ENCODE data around the gene CNTD1.

Gene CNTD1

DNA sequence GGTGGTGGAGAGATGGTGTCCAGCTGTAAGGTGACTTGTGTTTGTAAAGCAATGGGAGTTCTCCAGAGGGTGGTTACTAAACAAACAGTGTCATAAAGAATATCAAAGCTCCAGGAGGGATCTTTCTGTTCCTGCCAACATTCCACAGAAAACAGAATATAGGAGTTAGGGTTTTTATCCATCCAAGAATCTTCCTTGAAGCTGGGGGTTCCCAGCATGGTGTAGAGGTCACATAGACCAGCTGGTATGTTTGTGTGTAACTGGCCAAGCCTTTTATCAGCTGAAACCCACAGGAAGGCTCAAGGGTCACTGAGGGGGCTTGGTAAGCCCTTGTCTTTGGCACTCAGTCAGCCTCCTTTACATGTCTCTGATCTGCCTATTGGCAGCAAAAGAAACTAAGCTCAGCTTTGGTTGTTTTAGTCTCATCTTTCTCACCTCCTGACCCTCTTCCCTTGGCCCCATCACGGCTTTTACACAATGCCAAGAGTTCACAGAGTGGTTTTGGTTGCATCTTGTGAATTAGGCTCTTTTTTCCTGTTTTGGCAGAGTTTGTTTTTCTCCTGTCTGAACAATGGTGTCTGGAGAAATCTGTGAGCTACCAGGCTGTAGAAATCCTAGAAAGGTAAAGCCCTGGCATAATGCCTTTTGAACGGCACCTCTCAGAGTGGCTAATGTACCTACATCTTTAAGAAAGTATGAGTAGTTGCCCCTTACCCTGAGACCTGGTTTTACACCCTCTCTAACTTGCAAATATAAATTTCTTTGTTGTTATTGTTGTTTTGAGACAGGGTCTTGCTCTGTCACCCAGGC is 4.6 kb downstream of the CNTD1 start:
- Histone ChIP-seq H3K27ac (ENCODE audit: low read depth, low read length) (no peak overlapping the region), H3K9ac (ENCODE audit: low read length in 5 of 5) (no peak overlapping the region), H3K27me3 (ENCODE audit: control insufficient read depth in 5 of 5, insufficient read depth in 4 of 5, low read length in 5 of 5) (no peaks in the 10 kb centered on the region)

DNA sequence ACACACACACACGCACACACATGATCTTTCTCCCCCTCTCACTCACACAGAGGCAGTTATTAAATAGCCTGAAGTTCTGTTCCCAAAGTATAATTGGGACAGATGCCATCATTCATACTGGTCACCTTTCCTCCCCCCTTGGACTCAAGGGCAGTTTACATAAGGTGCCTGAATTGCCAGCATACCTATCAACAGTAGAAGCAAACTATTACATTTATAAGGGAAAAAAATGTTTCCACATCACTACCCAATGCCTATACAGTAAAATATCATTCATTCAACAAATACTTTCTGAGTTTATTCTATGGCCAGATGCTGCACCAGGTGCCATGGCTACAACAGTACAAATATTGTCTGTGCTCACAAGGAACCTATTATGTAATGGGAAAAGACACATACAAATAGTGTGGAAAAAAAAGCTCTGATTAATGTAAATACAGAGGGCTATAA is 6.3 kb downstream of the CNTD1 start:
- Histone ChIP-seq H3K4me1 (ENCODE audit: control insufficient read depth in 5 of 5, insufficient read depth in 5 of 5, low read length in 5 of 5) (no peaks in the 10 kb centered on the region), H3K9ac (ENCODE audit: low read length in 5 of 5) (no peak overlapping the region), H3K4me3 (ENCODE audit: low read depth in 1 of 5, low read length in 5 of 5) (no peak overlapping the region), H3K27ac (ENCODE audit: low read depth, low read length) (no peak overlapping the region), H3K9me3 (ENCODE audit: control insufficient read depth in 5 of 5, low read length in 5 of 5) (no peaks in the 10 kb centered on the region), H3K27me3 (ENCODE audit: control insufficient read depth in 5 of 5, insufficient read depth in 4 of 5, low read length in 5 of 5) (no peaks in the 10 kb centered on the region), H3K36me3 (ENCODE audit: control insufficient read depth in 5 of 5, insufficient read depth in 5 of 5, low read length in 5 of 5) (peaks cover under 1 to 4% (median 1%) of the 10 kb centered on the region in 5 donors)

More for the DNA sequence above, 4.6 kb downstream of the CNTD1 start:
- H3K9me3 ChIP-seq (ENCODE audit: control insufficient read depth in 5 of 5, low read length in 5 of 5) = no peaks in the 10 kb centered on the region
- no peak overlapping the region for H3K4me3 ChIP-seq (ENCODE audit: low read depth in 1 of 5, low read length in 5 of 5)
- H3K4me1 ChIP-seq (ENCODE audit: control insufficient read depth in 5 of 5, insufficient read depth in 5 of 5, low read length in 5 of 5) = peaks cover 2 to 7% (median 5%) of the 10 kb centered on the region in 5 donors
- no peaks in the 10 kb centered on the region for H3K36me3 ChIP-seq (ENCODE audit: control insufficient read depth in 5 of 5, insufficient read depth in 5 of 5, low read length in 5 of 5)

DNA sequence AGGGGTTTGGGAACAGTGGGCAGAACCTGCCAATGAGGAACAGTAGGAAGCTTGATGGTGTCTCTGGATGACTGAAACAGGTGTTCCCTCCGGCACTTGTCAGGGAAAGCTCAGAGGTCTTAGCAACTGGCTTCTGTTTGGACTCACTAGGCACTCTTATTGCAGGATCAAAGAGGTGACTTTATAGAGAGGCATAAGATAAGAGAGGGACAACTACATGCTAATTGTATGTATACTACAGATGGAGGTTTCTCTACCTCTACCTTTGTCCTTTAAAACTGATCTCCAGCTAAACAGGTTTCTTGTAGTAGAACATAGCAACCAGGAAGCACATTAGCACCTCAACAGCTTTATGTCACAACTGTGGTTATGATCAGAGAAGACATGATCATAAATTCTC is 7.6 kb downstream of the CNTD1 start:
- H3K36me3 ChIP-seq (ENCODE audit: control insufficient read depth in 5 of 5, insufficient read depth in 5 of 5, low read length in 5 of 5) = peaks cover 10 to 17% (median 13%) of the 10 kb centered on the region in 5 donors
- no peak overlapping the region for H3K9ac ChIP-seq (ENCODE audit: low read length in 5 of 5)
- H3K4me1 ChIP-seq (ENCODE audit: control insufficient read depth in 5 of 5, insufficient read depth in 5 of 5, low read length in 5 of 5) = no peaks in the 10 kb centered on the region
- H3K4me3 ChIP-seq (ENCODE audit: low read depth in 1 of 5, low read length in 5 of 5) = no peak overlapping the region
- H3K27ac ChIP-seq (ENCODE audit: low read depth, low read length) = no peak overlapping the region
- no peaks in the 10 kb centered on the region for H3K27me3 ChIP-seq (ENCODE audit: control insufficient read depth in 5 of 5, insufficient read depth in 4 of 5, low read length in 5 of 5)
- H3K9me3 ChIP-seq (ENCODE audit: control insufficient read depth in 5 of 5, low read length in 5 of 5) = no peaks in the 10 kb centered on the region

DNA sequence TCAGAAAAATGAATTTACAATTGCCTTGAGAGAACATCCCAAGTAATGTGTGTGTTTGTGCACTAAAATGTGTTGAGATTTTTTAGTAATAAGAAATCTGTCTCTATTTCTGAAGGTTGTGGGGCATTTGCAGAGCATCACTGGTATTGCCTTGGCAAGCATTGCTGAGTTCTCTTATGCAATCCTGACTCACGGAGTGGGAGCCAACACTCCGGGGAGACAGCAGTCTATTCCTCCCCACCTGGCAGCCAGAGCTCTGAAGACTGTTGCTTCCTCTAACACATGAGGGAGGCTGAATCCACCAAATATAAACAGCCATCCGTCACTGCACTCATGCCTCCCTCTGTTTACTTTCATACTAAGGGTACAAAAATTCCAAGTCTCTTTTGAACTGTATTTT is 10.6 kb downstream of the CNTD1 start:
- peak overlapping the region; percentile 52 for H3K27ac ChIP-seq (ENCODE audit: low read depth, low read length)

DNA sequence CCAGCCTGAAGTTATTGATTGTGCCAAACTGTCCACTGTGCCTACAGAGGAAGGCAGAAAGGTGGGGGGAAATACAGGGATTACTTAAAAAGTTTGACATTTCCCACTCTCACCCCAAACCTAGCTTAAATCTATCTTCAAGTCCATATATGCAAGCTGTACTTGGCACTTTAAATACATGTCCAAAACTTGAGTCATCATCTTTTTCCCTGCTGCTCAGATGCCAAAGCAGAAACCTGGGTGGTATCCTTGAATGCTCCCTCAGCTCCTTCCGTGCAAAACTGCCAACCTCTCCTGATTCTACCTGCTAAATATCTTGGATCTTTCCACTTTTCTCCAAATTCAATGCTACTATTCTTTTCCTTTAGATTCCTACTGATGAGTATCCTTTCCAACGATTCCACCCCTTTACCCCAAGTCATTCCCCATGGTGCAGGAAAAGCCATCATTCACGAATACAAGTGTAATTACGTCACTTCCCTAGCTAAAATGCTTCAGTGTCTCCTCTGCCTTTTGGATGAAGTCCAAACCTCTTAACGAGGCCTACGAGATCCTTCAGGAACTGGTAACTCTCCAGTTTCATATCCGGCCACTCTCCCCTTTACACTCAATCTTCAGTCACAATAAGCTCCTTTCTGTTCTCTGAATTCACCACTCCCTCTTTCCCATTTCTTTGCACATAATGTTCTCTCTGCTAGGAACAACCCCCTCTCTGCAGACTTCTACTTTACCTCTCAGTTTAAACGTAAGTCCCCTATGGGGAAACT is 16.2 kb downstream of the CNTD1 start:
- Histone ChIP-seq H3K36me3 (ENCODE audit: control insufficient read depth in 5 of 5, insufficient read depth in 5 of 5, low read length in 5 of 5) (peaks cover 39 to 86% (median 75%) of the 10 kb centered on the region in 5 donors), H3K27me3 (ENCODE audit: control insufficient read depth in 5 of 5, insufficient read depth in 4 of 5, low read length in 5 of 5) (no peaks in the 10 kb centered on the region), H3K4me3 (ENCODE audit: low read depth in 1 of 5, low read length in 5 of 5) (no peak overlapping the region), H3K4me1 (ENCODE audit: control insufficient read depth in 5 of 5, insufficient read depth in 5 of 5, low read length in 5 of 5) (peaks cover 0 to 14% (median 4%) of the 10 kb centered on the region in 5 donors), H3K9me3 (ENCODE audit: control insufficient read depth in 5 of 5, low read length in 5 of 5) (no peaks in the 10 kb centered on the region), H3K27ac (ENCODE audit: low read depth, low read length) (peak overlapping the region; percentile 42), H3K9ac (ENCODE audit: low read length in 5 of 5) (peak overlapping the region in 1 of 5 donors; percentile 2)

More for the DNA sequence above, 10.6 kb downstream of the CNTD1 start:
- Histone ChIP-seq H3K9ac (ENCODE audit: low read length in 5 of 5) (peak overlapping the region in 1 of 5 donors; percentile 36), H3K36me3 (ENCODE audit: control insufficient read depth in 5 of 5, insufficient read depth in 5 of 5, low read length in 5 of 5) (peaks cover 24 to 36% (median 28%) of the 10 kb centered on the region in 5 donors), H3K9me3 (ENCODE audit: control insufficient read depth in 5 of 5, low read length in 5 of 5) (no peaks in the 10 kb centered on the region), H3K27me3 (ENCODE audit: control insufficient read depth in 5 of 5, insufficient read depth in 4 of 5, low read length in 5 of 5) (no peaks in the 10 kb centered on the region), H3K4me3 (ENCODE audit: low read depth in 1 of 5, low read length in 5 of 5) (no peak overlapping the region), H3K4me1 (ENCODE audit: control insufficient read depth in 5 of 5, insufficient read depth in 5 of 5, low read length in 5 of 5) (peaks cover 0 to 1% (median 0%) of the 10 kb centered on the region in 5 donors)

DNA sequence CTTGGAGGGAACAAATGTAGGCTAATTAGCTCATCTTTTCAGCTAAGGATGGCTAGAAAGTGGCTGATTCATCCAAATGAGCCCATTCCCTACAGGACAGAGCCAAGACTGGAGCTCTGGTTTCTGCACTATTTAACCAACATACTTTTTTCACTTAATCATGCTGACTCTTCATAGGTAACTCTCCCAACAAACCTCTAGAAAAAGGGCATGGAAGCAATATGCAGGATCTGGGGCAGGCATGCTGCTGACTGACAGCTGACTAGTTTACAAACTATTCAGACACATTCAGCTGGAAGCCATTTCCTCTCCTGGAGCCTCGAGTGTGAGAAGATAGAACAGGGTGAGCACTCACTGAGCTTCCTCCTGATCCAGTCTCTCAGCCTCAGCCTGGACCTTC is 19.2 kb downstream of the CNTD1 start:
- Histone ChIP-seq H3K4me1 (ENCODE audit: control insufficient read depth in 5 of 5, insufficient read depth in 5 of 5, low read length in 5 of 5) (peaks cover 0 to 16% (median 7%) of the 10 kb centered on the region in 5 donors), H3K4me3 (ENCODE audit: low read depth in 1 of 5, low read length in 5 of 5) (no peak overlapping the region), H3K27me3 (ENCODE audit: control insufficient read depth in 5 of 5, insufficient read depth in 4 of 5, low read length in 5 of 5) (no peaks in the 10 kb centered on the region), H3K9ac (ENCODE audit: low read length in 5 of 5) (no peak overlapping the region), H3K36me3 (ENCODE audit: control insufficient read depth in 5 of 5, insufficient read depth in 5 of 5, low read length in 5 of 5) (peaks cover 30 to 84% (median 70%) of the 10 kb centered on the region in 5 donors), H3K9me3 (ENCODE audit: control insufficient read depth in 5 of 5, low read length in 5 of 5) (no peaks in the 10 kb centered on the region), H3K27ac (ENCODE audit: low read depth, low read length) (no peak overlapping the region)

DNA sequence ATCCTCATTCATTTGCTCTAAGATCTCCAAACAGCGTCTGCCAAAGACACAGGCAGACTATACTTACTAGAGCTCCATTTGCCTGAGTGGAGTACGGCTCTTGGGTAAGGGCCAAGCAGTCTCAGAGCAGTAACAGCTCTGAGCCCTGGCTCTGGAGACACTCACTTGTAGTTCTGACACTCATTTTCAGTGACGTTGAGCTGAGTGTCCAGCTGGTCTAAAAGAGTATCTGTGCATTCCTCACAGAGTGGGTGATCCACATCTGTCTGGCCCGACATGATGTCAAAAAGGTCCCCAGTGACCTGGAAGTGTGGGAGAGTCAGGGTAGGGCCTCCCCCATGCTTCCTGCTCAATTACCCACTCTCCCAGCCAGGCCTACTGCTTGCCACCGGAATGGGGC is 19.7 kb downstream of the CNTD1 start:
- Histone ChIP-seq H3K9ac (ENCODE audit: low read length in 5 of 5) (no peak overlapping the region), H3K27me3 (ENCODE audit: control insufficient read depth in 5 of 5, insufficient read depth in 4 of 5, low read length in 5 of 5) (no peaks in the 10 kb centered on the region), H3K36me3 (ENCODE audit: control insufficient read depth in 5 of 5, insufficient read depth in 5 of 5, low read length in 5 of 5) (peaks cover 30 to 82% (median 69%) of the 10 kb centered on the region in 5 donors), H3K4me1 (ENCODE audit: control insufficient read depth in 5 of 5, insufficient read depth in 5 of 5, low read length in 5 of 5) (peaks cover 2 to 21% (median 11%) of the 10 kb centered on the region in 5 donors), H3K4me3 (ENCODE audit: low read depth in 1 of 5, low read length in 5 of 5) (no peak overlapping the region), H3K27ac (ENCODE audit: low read depth, low read length) (no peak overlapping the region), H3K9me3 (ENCODE audit: control insufficient read depth in 5 of 5, low read length in 5 of 5) (no peaks in the 10 kb centered on the region)

DNA sequence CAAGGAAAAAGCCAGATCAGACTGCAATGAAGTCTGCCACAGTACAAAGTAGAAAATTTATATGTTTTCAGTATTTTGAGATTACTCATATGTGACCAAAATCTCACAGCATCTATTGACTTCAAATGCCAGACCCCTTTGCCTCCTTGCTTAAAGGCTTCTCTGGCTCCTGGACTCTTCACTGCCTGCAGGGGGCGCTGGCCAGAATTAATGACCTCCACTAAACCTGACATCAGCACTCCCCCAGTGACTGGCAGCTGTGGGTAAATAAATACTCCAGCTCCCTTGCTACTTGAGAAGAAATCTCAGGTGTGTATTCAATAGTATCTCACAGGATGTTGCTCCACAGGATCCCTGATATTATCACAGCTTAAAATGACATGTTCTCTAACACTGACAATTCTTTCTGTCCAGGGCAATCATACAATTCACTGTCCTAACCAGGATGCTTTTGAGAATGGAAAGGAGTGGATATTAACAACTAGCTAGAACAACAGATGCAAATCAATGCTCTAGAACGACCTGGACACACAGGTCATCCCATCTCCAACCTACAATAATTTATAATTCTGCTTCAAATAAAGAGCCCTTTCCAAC is 21.4 kb downstream of the CNTD1 start:
- peaks cover 19 to 65% (median 53%) of the 10 kb centered on the region in 5 donors for H3K36me3 ChIP-seq (ENCODE audit: control insufficient read depth in 5 of 5, insufficient read depth in 5 of 5, low read length in 5 of 5)
- H3K9ac ChIP-seq (ENCODE audit: low read length in 5 of 5) = no peak overlapping the region
- H3K27me3 ChIP-seq (ENCODE audit: control insufficient read depth in 5 of 5, insufficient read depth in 4 of 5, low read length in 5 of 5) = no peaks in the 10 kb centered on the region
- H3K27ac ChIP-seq (ENCODE audit: low read depth, low read length) = no peak overlapping the region
- H3K4me1 ChIP-seq (ENCODE audit: control insufficient read depth in 5 of 5, insufficient read depth in 5 of 5, low read length in 5 of 5) = peaks cover 4 to 23% (median 16%) of the 10 kb centered on the region in 5 donors
- H3K4me3 ChIP-seq (ENCODE audit: low read depth in 1 of 5, low read length in 5 of 5) = no peak overlapping the region
- no peaks in the 10 kb centered on the region for H3K9me3 ChIP-seq (ENCODE audit: control insufficient read depth in 5 of 5, low read length in 5 of 5)

DNA sequence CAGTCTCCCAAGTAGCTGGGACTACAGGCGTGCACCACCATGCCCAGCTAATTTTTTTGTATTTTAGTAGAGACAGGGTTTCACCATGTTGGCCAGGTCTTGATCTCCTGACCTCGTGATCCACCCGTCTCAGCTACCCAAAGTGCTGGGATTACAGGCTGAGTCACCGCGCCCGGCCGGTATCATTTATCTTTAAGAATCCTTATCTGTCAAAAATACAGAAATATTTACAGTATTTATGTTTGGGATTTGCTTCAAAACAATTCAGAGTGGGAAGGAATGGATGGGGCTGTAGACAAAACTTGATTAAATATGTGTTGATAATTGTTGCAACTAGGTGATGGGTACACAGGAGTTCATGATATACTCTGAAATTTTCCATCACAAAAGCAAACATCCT is 22.5 kb downstream of the CNTD1 start:
- Histone ChIP-seq H3K9me3 (ENCODE audit: control insufficient read depth in 5 of 5, low read length in 5 of 5) (no peaks in the 10 kb centered on the region), H3K36me3 (ENCODE audit: control insufficient read depth in 5 of 5, insufficient read depth in 5 of 5, low read length in 5 of 5) (peaks cover 9 to 54% (median 41%) of the 10 kb centered on the region in 5 donors), H3K4me3 (ENCODE audit: low read depth in 1 of 5, low read length in 5 of 5) (no peak overlapping the region), H3K27ac (ENCODE audit: low read depth, low read length) (no peak overlapping the region), H3K9ac (ENCODE audit: low read length in 5 of 5) (no peak overlapping the region), H3K27me3 (ENCODE audit: control insufficient read depth in 5 of 5, insufficient read depth in 4 of 5, low read length in 5 of 5) (no peaks in the 10 kb centered on the region), H3K4me1 (ENCODE audit: control insufficient read depth in 5 of 5, insufficient read depth in 5 of 5, low read length in 5 of 5) (peaks cover 3 to 18% (median 11%) of the 10 kb centered on the region in 5 donors)
